Muscle layer of duodenum (tissue), 2 donors: ENCODE results near the gene ASIC4.

Experiments
- H3K27ac ChIP-seq: one replicate; pipeline ENCODE4 v1.7.0; 2013; ENCODE audit warnings: mild to moderate bottlenecking, low read length
- H3K27me3 ChIP-seq: one replicate; pipeline ENCODE4 v1.7.0; 2013; ENCODE audit warnings: low read depth, mild to moderate bottlenecking, control low read depth, low read length
- H3K36me3 ChIP-seq, 2 donors: one replicate each; pipeline ENCODE4 v1.7.0; 2013; ENCODE audit warnings: low read length in 2 of 2, control low read depth in 1 of 2, mild to moderate bottlenecking in 1 of 2; ENCODE audit not compliant: insufficient read depth in 2 of 2, control insufficient read depth in 1 of 2
- H3K4me1 ChIP-seq, 2 donors: one replicate each; pipeline ENCODE4 v1.7.0; 2013; ENCODE audit warnings: low read length in 2 of 2, mild to moderate bottlenecking in 2 of 2, control low read depth in 1 of 2, moderate library complexity in 1 of 2; ENCODE audit not compliant: insufficient read depth in 2 of 2, control insufficient read depth in 1 of 2
- H3K4me3 ChIP-seq, 2 donors: one replicate each; pipeline ENCODE4 v1.7.0; 2013; ENCODE audit warnings: low read length in 2 of 2, low read depth in 1 of 2, mild to moderate bottlenecking in 1 of 2
- H3K9me3 ChIP-seq, 2 donors: one replicate each; pipeline ENCODE4 v1.7.0; 2013; ENCODE audit warnings: low read length in 2 of 2, control low read depth in 1 of 2, mild to moderate bottlenecking in 1 of 2; ENCODE audit not compliant: control insufficient read depth in 1 of 2
- donor health status: healthy.

The ASIC4 gene

DNA sequence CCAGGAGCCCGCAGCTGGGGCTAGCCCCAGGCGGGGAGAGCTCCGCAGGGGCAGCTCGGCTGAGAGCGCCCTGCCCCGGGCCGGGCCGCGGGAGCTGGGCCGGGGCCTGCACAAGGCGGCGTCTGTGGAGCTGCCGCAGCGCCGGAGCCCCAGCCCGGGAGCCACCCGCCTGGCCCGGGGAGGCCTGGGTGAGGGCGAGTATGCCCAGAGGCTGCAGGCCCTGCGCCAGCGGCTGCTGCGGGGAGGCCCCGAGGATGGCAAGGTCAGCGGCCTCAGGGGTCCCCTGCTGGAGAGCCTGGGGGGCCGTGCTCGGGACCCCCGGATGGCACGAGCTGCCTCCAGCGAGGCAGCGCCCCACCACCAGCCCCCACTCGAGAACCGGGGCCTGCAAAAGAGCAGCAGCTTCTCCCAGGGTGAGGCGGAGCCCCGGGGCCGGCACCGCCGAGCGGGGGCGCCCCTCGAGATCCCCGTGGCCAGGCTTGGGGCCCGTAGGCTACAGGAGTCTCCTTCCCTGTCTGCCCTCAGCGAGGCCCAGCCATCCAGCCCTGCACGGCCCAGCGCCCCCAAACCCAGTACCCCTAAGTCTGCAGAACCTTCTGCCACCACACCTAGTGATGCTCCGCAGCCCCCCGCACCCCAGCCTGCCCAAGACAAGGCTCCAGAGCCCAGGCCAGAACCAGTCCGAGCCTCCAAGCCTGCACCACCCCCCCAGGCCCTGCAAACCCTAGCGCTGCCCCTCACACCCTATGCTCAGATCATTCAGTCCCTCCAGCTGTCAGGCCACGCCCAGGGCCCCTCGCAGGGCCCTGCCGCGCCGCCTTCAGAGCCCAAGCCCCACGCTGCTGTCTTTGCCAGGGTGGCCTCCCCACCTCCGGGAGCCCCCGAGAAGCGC is 30.6 kb upstream of the ASIC4 start:
- Histone ChIP-seq H3K36me3 (peaks cover 0 to 27% of the 10 kb centered on the region in 2 donors), H3K27ac (no peak overlapping the region), H3K27me3 (peaks cover 29% of the 10 kb centered on the region), H3K4me1 (peaks cover 0 to 19% of the 10 kb centered on the region in 2 donors), H3K9me3 (no peaks in the 10 kb centered on the region), H3K4me3 (peak overlapping the region in 1 of 2 donors; percentile 50)

- peaks cover 0 to 19% of the 10 kb centered on the region in 2 donors for H3K4me1 ChIP-seq
- peak overlapping the region in 1 of 2 donors; percentile 50 for H3K4me3 ChIP-seq
- peaks cover 0 to 31% of the 10 kb centered on the region in 2 donors for H3K36me3 ChIP-seq
- no peaks in the 10 kb centered on the region for H3K9me3 ChIP-seq
- peaks cover 29% of the 10 kb centered on the region for H3K27me3 ChIP-seq
- no peak overlapping the region for H3K27ac ChIP-seq
Observed at GRCh38 chr2:219484343-219485200, 29.7 kb upstream of the ASIC4 start.

DNA sequence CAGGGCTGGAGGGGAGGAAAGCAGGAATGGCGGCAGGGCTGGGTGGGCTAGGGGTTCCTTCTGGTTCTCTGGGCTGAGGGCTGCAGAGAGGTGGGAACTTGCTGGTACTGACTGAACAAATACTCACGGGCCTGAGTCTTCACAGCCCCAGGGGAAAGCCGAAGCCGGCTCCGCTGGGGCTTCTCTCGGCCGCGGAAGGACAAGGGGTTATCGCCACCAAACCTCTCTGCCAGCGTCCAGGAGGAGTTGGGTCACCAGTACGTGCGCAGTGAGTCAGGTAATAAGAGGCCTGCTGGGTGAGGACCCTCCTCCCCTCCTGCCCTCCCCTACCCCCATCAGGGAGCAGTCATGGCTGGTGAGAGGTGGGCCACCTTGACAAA is 29.1 kb upstream of the ASIC4 start:
- Histone ChIP-seq H3K27me3 (peaks cover 29% of the 10 kb centered on the region), H3K4me3 (no peak overlapping the region), H3K4me1 (peaks cover 0 to 19% of the 10 kb centered on the region in 2 donors), H3K36me3 (peaks cover 0 to 28% of the 10 kb centered on the region in 2 donors), H3K9me3 (no peaks in the 10 kb centered on the region), H3K27ac (no peak overlapping the region)

GRCh38 chr2:219486380-219486959 is 27.8 kb upstream of the ASIC4 start:
- Histone ChIP-seq H3K27ac (no peak overlapping the region), H3K36me3 (peaks cover 0 to 22% of the 10 kb centered on the region in 2 donors), H3K27me3 (peaks cover 29% of the 10 kb centered on the region), H3K9me3 (no peaks in the 10 kb centered on the region), H3K4me1 (peaks cover 0 to 19% of the 10 kb centered on the region in 2 donors), H3K4me3 (no peak overlapping the region)

GRCh38 chr2:219488149-219488843 is 26.0 kb upstream of the ASIC4 start:
- Histone ChIP-seq H3K4me3 (no peak overlapping the region), H3K27me3 (peaks cover 24% of the 10 kb centered on the region), H3K27ac (no peak overlapping the region), H3K4me1 (peaks cover 0 to 11% of the 10 kb centered on the region in 2 donors), H3K36me3 (peaks cover 0 to 33% of the 10 kb centered on the region in 2 donors), H3K9me3 (no peaks in the 10 kb centered on the region)

- Histone ChIP-seq H3K4me1 (peaks cover 0 to 11% of the 10 kb centered on the region in 2 donors), H3K4me3 (no peak overlapping the region), H3K27ac (no peak overlapping the region), H3K36me3 (peaks cover 0 to 33% of the 10 kb centered on the region in 2 donors), H3K27me3 (peaks cover 21% of the 10 kb centered on the region), H3K9me3 (no peaks in the 10 kb centered on the region)
Observed at GRCh38 chr2:219488844-219489194, 25.5 kb upstream of the ASIC4 start.

DNA sequence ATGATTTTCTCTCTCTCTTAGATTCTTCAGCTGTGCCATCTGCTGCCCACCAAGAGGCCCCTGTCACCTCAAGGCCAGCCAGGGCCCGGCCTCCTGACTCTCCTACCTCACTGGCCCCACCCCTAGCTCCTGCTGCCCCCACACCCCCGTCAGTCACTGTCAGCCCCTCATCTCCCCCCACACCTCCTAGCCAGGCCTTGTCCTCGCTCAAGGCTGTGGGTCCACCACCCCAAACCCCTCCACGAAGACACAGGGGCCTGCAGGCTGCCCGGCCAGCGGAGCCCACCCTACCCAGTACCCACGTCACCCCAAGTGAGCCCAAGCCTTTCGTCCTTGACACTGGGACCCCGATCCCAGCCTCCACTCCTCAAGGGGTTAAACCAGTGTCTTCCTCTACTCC is 25.0 kb upstream of the ASIC4 start:
- Histone ChIP-seq H3K27me3 (peaks cover 18% of the 10 kb centered on the region), H3K36me3 (peaks cover 0 to 33% of the 10 kb centered on the region in 2 donors), H3K9me3 (no peaks in the 10 kb centered on the region), H3K4me1 (peaks cover 0 to 6% of the 10 kb centered on the region in 2 donors), H3K27ac (no peak overlapping the region), H3K4me3 (no peak overlapping the region)

GRCh38 chr2:219490186-219490585 is 24.1 kb upstream of the ASIC4 start:
- Histone ChIP-seq H3K36me3 (peaks cover 0 to 33% of the 10 kb centered on the region in 2 donors), H3K27ac (no peak overlapping the region), H3K4me3 (no peak overlapping the region), H3K4me1 (peaks cover 0 to 3% of the 10 kb centered on the region in 2 donors), H3K27me3 (peaks cover 25% of the 10 kb centered on the region), H3K9me3 (no peaks in the 10 kb centered on the region)

DNA sequence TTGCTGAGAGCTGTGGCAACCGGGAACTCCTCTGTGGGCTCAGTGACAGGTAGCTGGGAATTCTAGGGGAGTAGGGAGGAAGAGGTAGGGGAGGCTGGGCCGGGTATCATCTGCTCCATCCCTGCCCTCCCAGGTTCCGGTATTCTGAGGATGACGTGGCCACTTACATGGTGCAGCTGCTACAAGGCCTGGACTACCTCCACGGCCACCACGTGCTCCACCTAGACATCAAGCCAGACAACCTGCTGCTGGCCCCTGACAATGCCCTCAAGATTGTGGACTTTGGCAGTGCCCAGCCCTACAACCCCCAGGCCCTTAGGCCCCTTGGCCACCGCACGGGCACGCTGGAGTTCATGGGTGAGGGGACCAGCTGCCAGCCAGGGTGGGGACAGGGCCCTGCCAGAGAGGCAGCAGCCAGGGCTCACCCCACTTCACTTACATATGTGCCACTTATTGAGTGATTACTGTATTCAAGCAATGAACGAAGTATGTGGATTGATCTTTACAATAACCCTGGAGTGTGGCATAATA is 23.6 kb upstream of the ASIC4 start:
- Histone ChIP-seq H3K9me3 (no peaks in the 10 kb centered on the region), H3K36me3 (peaks cover 0 to 33% of the 10 kb centered on the region in 2 donors), H3K4me3 (no peak overlapping the region), H3K27ac (no peak overlapping the region), H3K4me1 (peaks cover 0 to 8% of the 10 kb centered on the region in 2 donors), H3K27me3 (peaks cover 21% of the 10 kb centered on the region)

- Histone ChIP-seq H3K9me3 (no peaks in the 10 kb centered on the region), H3K4me3 (no peak overlapping the region), H3K27me3 (peaks cover 18% of the 10 kb centered on the region), H3K4me1 (peaks cover 0 to 15% of the 10 kb centered on the region in 2 donors), H3K27ac (no peak overlapping the region), H3K36me3 (peaks cover 0 to 33% of the 10 kb centered on the region in 2 donors)
Observed at GRCh38 chr2:219491278-219491963, 22.9 kb upstream of the ASIC4 start.
